Measurements from ENCODE around the gene SLC12A8.
A peak's percentile ranks its signal among the peaks of the same experiment; 100 is the strongest.

The SLC12A8 gene

DNA sequence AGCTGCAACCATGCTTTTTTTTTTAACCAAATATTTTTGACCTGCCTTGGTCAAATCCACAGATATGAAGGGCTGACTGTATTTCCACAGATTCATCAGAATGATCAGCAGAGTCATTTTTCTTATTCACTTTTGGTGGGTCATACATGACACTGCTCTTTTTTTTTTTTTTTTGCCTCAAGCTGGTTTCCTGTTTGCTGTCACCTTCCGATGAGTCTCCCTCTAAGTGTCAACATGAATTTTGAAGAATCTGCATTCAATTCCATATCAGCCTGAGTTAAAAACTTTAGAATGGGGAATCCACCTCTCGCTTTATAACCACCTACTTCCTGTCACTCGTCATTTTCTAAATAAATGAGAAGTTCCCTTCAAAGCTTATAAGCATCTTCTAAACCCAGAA is 2.2 kb upstream of the SLC12A8 start:
- DNase-seq: no peak

DNA sequence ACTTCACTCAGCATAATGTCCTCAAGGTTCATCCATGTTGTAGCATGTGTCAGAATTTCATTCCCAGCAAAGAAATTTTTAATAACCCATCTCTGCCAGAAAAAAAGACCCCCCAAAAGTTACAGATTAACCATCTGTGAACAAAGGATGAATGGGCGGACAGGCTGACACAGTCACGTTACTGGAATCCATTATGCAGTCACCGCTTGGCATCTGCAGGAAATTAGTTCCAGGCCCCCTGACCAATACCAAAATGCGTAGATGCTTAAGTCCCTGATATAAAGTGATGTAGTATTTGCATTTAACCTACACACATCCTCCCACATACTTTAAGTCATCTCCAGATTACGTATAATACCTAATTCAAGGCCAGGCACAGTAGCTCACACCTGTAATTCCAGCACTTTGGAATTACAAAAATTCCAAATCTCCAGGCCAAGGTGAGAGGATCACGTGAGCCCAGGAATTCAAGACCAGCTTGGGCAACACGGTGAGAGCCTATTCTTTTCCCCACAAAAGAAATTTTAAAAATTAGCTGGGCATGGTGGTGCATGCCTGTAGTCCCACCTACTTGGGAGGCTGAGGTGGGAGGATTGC is 1.5 kb upstream of the SLC12A8 start:
- DNase-seq: no peak

DNA sequence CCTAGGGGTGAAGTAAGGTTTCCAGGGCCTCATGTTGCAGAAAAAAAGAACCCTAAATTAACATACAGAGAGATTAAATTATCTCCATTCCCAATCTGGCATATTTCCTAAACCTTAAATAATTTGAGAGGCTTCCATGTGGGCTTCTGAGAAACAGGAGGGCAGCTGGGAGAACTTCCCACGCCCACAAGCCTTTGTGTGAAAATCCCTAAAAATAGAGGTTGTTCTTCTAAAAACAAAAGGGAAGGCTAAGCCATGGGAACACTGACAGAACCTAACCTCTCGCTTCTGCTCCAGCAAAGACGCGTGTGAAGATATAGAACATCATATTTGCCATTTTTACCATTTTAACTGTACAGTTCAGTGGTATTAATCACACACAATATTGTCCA is 812 bp upstream of the SLC12A8 start:
- DNase-seq: no peak

DNA sequence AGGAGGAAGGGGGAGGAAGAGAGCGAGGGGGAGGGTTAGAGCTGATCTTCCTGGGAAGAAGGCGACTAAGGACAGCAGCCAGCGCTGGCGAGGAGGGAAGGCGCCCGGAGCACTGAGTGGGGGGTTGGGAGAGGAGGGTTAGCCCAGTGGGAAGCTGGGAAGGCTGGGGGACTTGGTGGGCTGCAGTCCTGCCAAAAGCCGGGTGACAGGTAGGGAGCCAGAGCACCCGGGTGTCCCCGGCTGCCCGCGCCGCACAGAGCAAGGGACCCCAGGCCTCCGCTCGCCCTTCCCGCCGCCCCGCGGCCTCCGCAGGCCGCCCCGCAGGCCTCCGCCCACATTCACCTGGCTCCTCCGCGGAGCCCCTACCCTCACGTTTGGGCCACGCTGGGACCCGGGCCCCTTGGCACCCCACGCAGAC is 448 bp downstream of the SLC12A8 start:
- DNase-seq: peak; percentile 74

DNA sequence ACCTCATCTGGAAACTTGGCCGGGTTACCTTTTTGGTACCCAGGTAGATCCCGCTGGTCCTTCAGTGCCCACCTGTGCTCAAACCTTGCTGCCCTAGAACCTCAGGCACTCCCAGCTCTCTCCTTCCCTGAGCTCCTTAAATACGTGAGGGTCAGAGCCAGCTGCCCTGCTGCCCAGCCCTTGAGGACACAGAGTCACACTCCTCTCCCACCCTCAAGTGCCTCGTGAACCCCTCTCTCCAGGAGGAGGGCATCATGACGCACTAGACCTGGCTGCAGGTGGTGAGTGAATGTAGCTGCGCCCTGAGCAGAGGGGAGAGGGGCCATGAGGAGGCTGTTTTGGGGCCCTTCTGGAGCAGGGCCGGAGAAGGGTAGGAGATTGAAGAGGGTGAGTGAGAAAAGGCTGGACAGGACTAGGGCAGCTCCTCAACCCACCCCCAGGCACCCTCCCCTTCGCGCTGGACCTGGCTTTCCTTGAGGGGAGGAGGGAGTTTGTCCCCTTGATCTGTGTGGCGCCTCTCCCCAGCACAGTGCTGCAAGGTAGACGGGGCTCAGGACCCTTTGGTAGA is 941 bp downstream of the SLC12A8 start:
- DNase-seq: no peak

DNA sequence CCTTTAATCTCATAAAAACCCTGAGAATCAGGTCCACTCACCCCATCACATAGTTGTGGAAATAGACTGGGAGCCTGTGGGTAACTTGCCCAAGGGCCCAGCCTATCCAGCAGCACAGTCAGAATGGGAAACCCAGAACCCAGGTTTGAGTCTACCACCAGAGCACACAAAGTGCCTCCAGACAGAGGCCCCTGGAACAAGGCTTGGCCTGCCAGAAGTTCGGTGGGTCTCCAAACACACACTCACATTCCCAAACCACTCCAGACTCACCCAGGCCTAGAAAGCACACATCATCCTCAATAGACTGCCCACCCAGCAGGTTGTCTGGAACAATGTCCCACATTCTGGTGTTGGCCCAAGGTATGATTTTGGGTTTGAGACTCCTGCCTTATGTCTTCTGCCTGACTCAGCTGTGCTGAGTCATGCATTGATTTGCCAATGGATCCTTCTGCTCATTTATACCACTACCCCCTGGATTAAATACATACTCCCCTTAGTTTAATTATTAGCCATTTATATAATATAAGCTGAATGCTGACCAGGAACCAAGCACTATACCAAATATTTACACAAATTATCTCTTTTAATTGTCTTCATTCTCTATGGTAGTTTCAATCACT is 4.5 kb downstream of the SLC12A8 start:
- DNase-seq: no peak

DNA sequence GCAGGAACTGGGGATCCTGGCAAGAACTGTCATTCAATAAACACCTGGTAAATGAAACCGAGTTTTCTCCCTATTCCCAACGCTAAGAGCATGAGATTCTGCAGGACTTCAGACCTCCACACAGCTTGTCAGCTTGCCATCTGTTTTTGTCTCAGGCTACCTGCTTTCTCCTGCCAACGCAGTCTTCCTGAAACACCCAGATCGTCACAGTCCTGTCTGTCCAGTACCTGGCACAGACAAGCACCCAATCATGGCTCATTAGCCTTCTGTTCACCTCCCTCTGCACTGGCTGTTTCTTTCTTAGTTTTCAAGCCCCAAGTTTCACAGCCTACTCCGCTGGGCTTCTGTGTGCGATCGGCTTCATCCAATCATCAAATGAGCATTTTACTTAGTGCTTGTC is 5.0 kb downstream of the SLC12A8 start:
- no peak for DNase-seq

DNA sequence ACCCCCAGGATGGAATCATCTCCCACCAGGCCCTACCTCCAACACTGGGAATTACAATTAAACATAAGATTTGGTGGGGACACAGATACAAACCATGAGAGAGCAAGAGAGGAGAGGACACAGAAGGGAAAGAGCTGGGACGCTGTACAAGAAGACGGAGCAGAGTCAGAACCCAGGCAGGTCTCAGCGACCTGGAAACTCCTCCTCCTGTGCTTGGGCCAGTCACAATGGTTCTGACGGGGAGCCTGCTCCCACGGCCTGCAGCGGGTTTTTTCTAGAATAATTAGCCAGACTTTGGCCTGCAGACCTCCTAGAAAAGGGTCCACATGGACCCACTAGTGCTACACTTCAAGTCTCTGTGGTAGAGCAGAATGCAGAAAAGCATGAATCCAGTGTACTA is 5.6 kb downstream of the SLC12A8 start:
- DNase-seq: no peak

DNA sequence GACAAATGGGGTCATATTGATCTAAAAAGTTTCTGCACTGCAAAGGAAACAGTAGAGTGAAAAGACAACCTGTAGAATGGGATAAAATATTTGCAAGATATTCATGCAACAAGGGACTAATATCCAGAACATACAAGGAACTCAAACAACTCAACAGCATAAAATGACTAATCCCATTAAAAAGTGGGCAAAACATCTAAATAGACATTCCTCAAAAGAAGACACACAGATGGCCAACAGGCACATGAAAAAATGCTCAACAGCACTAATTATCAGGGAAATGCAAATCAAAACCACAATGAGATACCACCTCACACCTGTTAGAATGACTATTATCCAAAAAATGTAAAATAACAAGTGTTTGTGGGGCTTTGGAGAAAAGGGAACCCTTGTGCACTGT is 8.8 kb downstream of the SLC12A8 start:
- no peak for DNase-seq

DNA sequence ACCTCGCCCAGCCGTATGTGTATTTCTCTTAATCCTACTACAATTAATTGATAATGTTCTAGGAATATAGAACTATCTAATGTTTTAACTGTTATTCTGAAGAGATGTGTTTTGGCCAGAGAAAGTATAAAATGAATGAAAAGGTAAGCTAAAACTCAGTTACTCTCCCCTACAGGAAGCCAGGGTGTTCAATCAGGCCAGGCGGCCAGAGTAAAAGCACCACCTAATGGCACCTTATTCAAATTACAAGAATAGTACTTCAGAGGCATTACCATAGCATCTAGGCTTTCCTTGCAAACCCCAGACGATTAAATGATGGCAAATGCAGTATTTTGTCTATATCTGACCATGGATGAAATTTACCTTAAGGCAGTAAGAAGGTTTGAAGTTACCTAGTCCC is 10.4 kb downstream of the SLC12A8 start:
- no peak for DNase-seq

DNA sequence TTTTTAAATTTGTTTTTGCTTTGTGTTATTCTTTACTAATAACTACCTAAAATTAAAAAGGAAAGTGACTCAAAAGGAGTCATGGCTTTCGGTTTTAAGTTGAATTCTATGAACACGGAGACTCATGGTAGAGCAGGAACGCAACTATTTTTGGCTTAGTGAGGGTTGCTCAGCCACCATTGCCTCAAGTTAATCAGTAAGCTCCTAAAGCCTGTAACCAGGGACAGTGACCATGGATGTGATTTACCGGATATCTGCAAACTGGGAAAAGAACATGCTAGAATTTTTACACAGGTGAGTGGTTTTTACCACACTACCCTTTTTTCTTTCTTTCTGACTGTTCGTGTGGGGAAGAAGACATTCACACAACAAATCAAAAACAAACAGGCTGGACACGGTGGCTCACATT is 11.8 kb downstream of the SLC12A8 start:
- no peak for DNase-seq

DNA sequence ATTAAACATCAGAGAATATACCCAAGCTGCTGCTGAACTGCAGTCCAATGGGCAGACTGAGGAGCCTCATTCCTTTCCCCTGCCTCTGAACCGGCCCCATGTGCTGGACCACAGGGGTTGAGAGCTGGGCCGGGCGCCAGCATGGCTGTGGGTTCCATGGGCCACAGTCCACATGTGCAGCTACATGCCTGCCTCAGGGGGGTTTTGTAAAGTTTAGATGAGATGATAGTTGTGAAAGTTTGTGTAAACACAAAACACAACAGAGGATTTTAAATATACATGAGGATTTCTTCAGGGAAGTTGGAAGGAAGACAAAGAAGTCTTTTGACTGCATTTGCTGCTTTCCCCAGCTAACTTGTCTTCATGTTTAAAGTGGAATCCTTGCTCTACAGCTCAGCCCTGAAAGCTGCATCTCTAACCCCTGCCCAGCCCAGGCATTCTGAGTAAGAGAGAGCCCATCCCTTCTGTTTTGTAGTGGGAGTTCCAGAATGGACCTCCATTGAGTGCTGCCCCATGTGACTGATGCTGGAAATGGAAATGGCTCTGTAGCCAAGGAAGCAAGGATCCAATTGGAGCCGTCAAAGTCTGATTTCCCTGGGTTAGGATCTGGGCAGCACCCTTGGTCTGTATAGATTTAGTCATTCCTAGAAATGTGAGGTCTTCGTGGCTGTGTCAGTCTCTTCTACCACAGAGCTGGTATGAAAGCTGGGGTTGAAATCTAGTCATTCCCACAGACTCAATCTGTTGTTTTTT is 17.5 kb downstream of the SLC12A8 start:
- DNase-seq: no peak

DNA sequence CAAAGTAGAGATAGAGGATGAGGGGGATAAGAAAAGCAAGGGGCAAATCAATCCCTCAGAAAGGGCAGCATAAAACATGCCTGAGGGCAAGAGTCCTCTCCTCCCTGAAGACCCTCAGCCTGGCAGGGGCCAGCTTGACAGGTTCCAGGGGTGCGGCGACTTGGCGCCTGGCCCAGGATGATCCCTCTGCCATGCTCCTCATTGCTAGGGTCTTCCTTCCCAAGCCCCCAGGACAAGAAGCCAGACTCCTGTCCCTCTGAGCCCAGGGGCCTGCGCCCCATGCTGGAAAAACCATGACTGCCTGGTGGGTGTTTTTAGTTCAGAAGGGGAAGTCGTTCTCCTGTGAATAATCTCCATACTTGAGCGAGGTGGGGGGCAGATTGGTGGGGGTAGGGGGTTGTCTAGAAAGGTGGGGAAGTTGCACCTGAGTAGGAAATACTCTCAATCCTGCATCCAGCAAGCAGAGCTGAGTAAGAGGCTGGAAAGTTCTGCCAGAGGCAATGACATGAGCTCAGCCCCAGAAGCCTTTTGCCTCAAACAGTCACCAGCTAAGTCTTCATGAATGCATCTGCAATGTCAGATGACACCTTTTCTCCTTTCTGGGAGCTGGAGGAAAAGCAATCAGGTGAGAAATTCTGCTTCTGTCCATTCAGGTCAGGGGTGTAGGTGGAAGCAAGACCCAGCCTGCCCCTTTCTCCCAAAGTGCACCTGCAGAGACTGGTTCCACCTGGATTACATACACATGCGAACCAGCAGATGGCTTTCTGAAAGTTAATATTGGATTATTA is 18.3 kb downstream of the SLC12A8 start:
- no peak for DNase-seq

DNA sequence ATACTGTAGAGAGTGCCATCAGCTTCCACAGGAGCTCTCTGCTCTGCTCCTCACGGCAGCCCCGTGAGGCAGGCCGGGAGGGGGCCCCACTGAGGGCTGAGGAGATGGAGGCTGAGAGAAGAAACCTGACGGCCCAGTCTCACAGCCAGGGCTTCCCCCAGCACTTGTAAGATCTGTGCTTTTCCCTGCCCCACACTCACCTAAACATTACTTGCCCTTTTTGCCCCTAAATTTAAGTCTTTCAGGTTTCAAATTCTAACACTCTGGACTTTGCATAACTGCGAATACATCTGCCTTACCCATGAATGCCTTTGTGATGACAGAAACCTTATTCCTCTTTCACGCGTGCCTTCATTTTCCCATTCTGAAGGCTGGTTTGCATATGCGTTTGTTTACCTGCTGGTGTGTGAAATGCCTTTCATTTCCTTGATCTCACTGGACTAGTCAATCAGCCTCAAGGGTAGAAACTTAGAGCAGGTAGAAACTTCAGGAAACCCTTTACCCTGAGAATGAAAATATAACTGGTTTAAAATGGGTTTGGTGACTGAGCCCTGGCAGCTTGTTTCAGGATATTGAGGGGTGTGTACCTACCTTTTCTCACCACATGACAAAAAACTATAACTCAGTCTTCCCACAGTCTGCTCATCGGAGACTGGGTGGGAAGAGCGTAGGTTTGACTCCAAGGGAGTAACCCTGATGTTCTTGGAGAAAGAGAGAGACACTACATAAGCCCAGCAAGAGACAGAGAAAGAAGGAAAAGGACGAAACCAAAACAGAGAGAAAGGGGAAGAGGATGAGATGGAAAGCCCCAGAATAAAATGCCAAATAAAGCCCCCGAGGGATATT is 20.1 kb downstream of the SLC12A8 start:
- peak; percentile 17 for DNase-seq

DNA sequence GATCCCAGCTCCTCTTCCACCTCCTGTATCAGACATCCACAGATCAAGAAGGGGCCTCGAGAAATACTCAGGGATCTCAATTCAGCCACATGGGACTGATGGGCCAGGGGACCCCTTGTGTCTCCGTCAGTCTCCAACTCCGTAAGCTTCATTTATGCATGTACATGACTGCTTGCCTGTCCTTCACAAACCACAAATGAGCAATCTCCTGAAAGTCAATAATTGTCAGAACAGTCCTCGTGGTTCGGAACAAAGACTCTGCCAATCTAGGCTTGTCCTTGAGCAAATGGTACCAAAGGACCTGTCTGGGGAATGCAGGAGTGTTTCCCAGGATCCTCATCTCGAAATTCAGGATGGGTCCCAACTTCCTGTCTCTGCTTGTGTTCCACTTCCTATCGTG is 20.8 kb downstream of the SLC12A8 start:
- no peak for DNase-seq

DNA sequence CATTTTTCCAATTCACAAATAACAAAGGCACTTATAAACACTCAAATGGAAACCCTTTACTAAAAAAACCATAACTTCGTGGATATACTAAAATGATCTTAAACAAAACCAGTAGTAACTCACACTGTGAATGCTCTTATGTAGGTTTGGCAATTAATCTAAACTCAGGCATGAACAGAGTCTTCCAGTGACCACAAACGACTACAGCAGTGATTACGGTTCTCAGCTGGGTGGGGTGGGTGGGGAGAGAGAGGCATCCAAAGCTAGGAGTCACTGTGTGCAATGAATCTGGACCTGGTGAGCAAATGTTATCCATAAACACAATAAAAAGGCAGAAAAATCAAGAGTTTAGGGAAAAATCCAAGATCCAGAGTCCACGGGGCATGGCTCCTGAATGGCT is 21.3 kb downstream of the SLC12A8 start:
- no peak for DNase-seq

DNA sequence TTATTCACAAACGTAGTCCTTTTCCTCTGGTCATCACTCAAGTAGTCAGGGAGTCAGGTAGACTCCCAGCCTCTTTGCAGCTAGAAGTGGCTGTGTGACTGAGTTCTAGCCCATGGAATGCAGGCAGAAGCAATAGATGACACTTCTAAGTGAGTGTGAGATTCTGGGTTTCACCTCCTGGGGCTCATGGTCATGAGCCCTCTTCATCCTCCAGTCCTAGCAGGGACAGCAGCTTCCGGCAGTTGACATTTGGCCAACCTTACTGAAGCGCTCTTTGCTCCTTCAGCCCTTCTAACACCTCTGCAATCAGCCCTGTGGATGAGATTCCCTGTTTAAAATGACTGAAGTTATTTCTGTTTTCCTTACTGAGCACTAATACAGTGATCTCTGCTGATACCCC is 21.8 kb downstream of the SLC12A8 start:
- DNase-seq: no peak

DNA sequence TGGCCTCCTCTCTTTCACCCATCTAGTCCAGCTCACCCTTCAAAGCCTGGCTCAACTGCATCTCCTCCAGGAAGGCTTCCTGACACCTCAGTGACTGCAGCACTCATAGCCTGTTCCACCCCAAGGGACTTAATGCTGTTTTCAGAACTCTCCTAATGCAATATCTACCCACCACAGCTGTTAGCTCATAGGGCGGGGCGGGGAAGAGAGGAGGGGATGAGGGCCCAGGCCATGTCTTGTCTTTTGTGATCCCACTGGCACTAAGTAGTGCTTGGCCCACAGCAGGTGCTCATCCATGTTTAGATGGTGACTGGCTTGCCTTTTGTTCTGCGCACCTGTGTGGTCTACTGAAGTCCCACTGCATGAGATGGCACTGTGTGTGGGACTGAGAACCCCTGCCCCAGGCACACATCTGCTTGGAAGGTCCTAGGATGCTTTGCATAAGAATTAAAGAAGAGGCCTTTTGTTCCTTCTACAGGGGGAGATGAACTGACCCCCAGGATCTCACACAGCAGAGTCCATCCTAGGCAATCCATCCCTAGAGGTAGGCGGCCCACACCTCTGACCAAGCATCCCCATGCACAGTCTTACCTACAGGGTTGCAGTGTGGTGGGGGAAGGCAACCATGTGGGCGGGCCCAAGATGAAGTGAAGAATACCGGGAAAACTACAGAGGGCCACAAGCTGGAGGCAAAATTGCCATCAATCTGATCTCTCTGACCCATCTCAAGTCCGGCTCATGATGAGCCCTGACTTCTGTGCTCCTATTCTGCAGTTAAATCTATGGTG is 23.0 kb downstream of the SLC12A8 start:
- no peak for DNase-seq

DNA sequence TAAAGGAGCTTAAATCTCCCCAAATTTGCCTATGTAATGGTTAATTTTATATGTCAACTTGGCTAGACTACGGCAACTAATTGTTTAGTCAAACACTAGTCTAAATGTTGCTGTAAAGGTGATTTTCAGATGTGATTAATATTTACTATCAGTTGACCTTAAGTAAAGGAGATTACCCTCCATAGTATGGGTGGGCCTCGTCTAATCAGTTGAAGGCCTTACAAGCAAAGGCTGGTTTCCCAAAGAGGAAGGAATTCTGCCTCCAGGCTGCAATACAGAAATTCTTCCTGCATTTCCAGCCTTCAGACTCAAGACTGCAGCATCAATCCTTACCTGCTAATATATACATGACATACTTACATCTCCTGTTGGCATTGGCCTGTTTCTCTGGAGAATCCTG is 23.6 kb downstream of the SLC12A8 start:
- no peak for DNase-seq

DNA sequence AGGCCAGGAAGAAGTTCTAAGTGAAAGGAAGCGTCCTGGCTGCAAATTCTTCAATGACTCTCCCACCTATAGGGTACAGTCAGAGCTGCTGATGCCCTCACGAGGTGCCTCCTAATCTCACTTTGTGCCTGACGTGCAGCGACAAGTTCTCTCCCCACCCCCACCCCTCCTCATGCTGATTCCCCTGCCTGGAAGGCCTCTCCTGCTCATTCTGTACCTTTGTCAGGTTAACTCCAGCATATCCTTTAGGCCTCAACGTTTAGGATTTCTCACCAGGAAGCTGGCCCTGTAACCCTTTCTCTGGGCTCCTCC is 25.0 kb downstream of the SLC12A8 start:
- DNase-seq: no peak

All from right kidney (tissue), 1 donor.